GM10248 (cell line): ENCODE data around the gene POFUT2.

Source experiments
- CTCF ChIA-PET: fragments of 300-600 bp; sonication (Branson Sonifier 250); formaldehyde crosslinking; extraction: SDS; loops from one replicate; lab custom pipeline; 2021; ENCODE audit warnings: antibody characterized with exemption; lab: Yijun Ruan, JAX
- POLR2A ChIA-PET: fragments of 350-650 bp; sonication (Branson Sonifier 250); formaldehyde crosslinking; extraction: SDS; loops from one replicate; lab custom pipeline; 2020; ENCODE audit warnings: antibody characterized with exemption; lab: Yijun Ruan, JAX
- DNase-seq: peaks from one replicate; pipeline ENCODE4 v3.0.0; 2012; ENCODE audit errors: extremely low spot score
- CTCF ChIP-seq: IDR thresholded peaks from 2 replicates; pipeline ENCODE4 v1.5.1; 2012; ENCODE audit warnings: mild to moderate bottlenecking, low read depth; ENCODE audit errors: extremely low read depth, missing control alignments, control extremely low read depth

Gene POFUT2

GRCh38 chr21:45293220-45293725 is 5.6 kb upstream of the POFUT2 start:
- no peak for DNase-seq
- TF ChIP-seq CTCF = no peak
- ChIA-PET POLR2A (no interaction called here), CTCF (interaction anchor here (0.8 to 2.3 kb wide), 15 partner anchors 10 to 587 kb away, joined by 3 to 14 read pairs (median 4); no protein-coding TSS in a partner anchor)

- CTCF ChIA-PET = interaction anchor here (0.7 to 2.3 kb wide), 15 partner anchors 9 to 588 kb away, joined by 3 to 14 read pairs (median 4); no protein-coding TSS in a partner anchor
These were observed 4.9 kb upstream of the POFUT2 start for GRCh38 chr21:45292399-45293219.

GRCh38 chr21:45291613-45292398 is 4.1 kb upstream of the POFUT2 start:
- CTCF ChIA-PET = interaction anchor here (0.7 to 2.3 kb wide), 11 partner anchors 9 to 589 kb away, joined by 3 to 14 read pairs (median 5); no protein-coding TSS in a partner anchor
- no peak for TF ChIP-seq CTCF
- no peak for DNase-seq
- POLR2A ChIA-PET = no interaction called here

More at GRCh38 chr21:45292399-45293219, 4.9 kb upstream of the POFUT2 start:
- peak; percentile 93 for TF ChIP-seq CTCF
- POLR2A ChIA-PET = no interaction called here
- peak; percentile 84 for DNase-seq

GRCh38 chr21:45290948-45291612 is 3.4 kb upstream of the POFUT2 start:
- no peak for DNase-seq
- TF ChIP-seq CTCF = no peak
- ChIA-PET CTCF (interaction anchor here (1.7 to 2.1 kb wide), 3 partner anchors 10 to 153 kb away, joined by 8 to 14 read pairs (median 8); no protein-coding TSS in a partner anchor), POLR2A (no interaction called here)

- TF ChIP-seq CTCF = no peak
- CTCF ChIA-PET = interaction anchor here (1.0 to 1.7 kb wide), 4 partner anchors 13 to 151 kb away, joined by 3 to 8 read pairs (median 3); no protein-coding TSS in a partner anchor
- POLR2A ChIA-PET = no interaction called here
- no peak for DNase-seq
These were observed 2.2 kb upstream of the POFUT2 start for GRCh38 chr21:45289655-45290515.
